Subcutaneous adipose tissue (tissue), 4 donors: Measurements from ENCODE around the gene GRWD1. TPM values are rescaled to one million over a fixed set of nuclear protein-coding genes. Genes with fewer than 3 reads are reported as not detected.

Experiments
- CTCF ChIP-seq: fragments of 450-650 bp; IDR thresholded peaks from one replicate; pipeline ENCODE4 v1.5.1; 2016; ENCODE audit warnings: low read depth, mild to moderate bottlenecking, control low read depth, antibody characterized with exemption, moderate library complexity
- total RNA-seq, 4 donors: library from RNA; depleted of rRNA; stranded (reverse); fragments of >200 nt; gene quantifications; one replicate each; pipeline ENCODE4 v1.1.0, GENCODE V29; 2016

The GRWD1 gene
- total RNA-seq, result 10 to 100 TPM; 14.4 to 29.0 (median 24.9) TPM

DNA sequence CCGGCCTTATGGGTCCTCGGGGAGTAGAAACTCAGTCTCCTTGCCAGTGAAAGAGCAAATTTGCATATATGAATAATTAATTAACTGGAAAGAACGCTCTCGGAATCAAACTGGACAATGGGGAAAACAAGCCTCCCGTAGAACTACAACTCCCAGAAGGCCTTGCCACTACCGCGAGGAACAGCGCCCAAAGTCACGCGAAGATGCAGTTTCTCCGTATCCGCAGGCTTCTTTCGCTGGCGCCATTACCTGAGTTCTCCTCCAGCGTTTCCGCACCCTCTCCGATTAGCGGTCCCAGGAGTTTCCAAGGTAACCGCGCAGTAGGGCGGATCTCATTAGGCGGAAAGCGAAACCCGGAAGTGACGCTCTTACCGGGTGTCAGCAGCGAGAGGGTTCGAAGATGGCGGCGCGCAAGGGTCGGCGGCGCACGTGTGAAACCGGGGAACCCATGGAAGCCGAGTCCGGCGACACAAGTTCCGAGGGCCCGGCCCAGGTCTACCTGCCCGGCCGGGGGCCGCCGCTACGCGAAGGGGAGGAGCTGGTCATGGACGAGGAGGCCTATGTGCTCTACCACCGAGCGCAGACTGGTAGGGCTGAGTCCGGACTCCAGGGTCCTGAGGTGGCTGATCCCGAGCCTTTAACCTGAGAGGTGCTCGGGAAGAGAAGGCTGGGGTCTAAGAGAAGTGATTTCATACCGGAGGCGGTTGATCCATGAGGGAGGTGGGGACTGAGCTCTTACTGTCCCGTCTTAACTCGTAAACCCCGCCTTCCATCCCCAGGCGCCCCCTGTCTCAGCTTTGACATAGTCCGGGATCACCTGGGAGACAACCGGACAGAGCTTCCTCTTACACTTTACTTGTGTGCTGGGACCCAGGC lies at the start of gene GRWD1:
Gene GRWD1, plus strand, starts transcription at position 378 of the 876 bp plus-strand sequence. Its CDS starts 23 bp downstream, at position 401.
- TF ChIP-seq CTCF, result no peak

GRCh38 chr19:48396016-48396823 lies 49.6 kb upstream of the GRWD1 start:
- no peak for TF ChIP-seq CTCF

DNA sequence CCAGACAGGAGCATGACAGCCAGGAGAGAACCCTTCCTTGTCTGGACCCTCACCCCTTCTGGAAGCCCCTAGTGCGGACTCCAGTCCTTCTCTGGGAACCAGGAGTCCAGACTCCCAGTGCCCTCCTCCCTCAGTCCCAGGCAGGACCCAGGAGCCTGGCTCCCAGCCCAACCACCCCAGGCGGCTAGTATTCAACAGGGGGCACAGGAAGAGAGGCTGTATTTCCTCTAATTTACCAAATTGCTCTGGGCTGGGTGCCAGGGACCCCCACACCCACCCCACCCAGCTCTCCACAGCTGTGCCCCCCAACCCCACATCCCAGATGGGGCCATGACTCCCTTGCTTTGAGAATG lies 49.0 kb upstream of the GRWD1 start:
- TF ChIP-seq CTCF, result no peak

DNA sequence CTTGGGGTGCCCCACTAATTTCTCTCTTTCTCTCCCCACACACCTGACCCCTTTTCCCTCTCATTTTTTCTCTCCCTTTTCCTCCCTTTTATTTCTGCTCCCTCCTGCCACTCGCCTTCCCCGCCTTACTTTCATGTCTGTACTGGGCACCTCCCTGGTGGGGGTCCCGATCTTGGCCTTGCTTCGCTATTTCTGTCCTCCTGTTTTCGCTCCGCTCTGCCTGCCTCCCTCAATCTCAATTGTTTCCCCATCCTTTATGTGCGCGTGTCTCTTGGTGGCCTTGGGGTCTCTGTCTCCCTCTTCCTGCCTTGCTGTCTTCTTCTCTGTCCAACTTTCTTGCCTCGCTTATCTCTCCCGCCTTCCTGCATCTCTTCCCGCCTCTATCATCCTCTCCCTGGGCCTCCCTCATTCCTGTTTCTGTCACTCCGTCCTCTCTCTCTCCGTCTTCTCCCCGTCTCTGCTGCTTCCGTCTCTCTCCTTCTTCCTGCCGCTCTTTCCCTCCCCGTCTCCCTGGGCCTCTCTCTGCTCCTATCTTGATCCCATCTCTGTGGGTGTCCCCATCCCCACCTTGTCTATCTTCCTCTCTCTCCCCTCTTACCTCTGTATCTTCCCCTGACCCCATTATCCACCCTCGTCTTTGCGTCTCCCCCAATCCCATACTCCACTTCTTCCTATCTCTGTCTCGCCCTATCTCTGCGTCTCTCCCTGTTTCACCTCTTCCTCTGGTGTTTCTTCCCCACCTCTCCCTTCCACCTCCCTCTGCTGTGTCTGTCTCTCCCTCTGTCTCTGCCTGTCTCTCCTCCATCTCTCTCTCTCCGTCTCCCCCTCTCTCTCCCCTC lies 48.3 kb upstream of the GRWD1 start:
- TF ChIP-seq CTCF, result no peak

GRCh38 chr19:48398102-48398374 lies 47.7 kb upstream of the GRWD1 start:
- TF ChIP-seq CTCF, result no peak

- TF ChIP-seq CTCF, result no peak
These were observed 47.2 kb upstream of the GRWD1 start for GRCh38 chr19:48398375-48399235.
